WERI-Rb-1 (cell line): Measurements from ENCODE around the gene CAMK2B.

Experiments used
- DNase-seq: peaks from one replicate; pipeline ENCODE4 v3.0.0-alpha.2; 2020
- H3K27ac ChIP-seq: fragments of 250-450 bp; sonication (Bioruptor Pico); 2 replicates; pipeline ENCODE4 v1.5.1; 2020; ENCODE audit warnings: mild to moderate bottlenecking, moderate library complexity
- H3K27me3 ChIP-seq: fragments of 250-450 bp; sonication (Bioruptor Pico); 2 replicates; pipeline ENCODE4 v1.5.1; 2021; ENCODE audit warnings: mild to moderate bottlenecking, low read depth, moderate library complexity; ENCODE audit not compliant: insufficient read depth, severe bottlenecking
- H3K36me3 ChIP-seq: fragments of 250-450 bp; sonication (Bioruptor Pico); 2 replicates; pipeline ENCODE4 v1.5.1; 2020; ENCODE audit warnings: mild to moderate bottlenecking, moderate library complexity
- H3K4me3 ChIP-seq: 2 replicates; pipeline ENCODE4 v1.5.1; 2011; ENCODE audit warnings: low read depth, mild to moderate bottlenecking, control low read depth, low read length
- H3K9me3 ChIP-seq: fragments of 250-450 bp; sonication (Bioruptor Pico); 2 replicates; pipeline ENCODE4 v1.5.1; 2021; ENCODE audit warnings: mild to moderate bottlenecking, moderate library complexity; ENCODE audit not compliant: severe bottlenecking
- TF ChIP-seq, protein P1 (sequence below): IDR thresholded peaks from 2 replicates; pipeline ENCODE4 v1.5.1; 2011; ENCODE audit warnings: low read depth, mild to moderate bottlenecking, control low read depth, inconsistent platforms, low read length

Gene CAMK2B

DNA sequence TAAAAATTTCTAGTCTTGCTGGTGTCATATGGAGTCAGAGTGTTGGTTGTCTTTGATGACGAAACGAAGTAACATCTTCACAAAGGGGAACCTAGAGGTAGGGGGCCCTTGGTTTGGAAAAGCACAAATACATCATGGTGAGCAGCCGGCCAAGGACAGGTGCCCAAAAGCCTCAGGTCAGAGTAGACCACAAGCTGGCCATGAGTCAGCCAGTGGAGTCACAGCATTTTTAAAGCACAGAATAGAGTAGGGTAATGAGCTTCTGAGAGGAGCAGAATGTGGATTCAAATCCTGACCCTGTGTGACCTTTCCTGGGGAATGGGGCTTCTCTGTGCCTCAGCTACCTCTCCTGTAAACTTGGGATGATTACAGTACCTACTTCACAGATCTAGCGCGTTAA lies 5.3 kb downstream of the CAMK2B start:
- Histone ChIP-seq H3K36me3 (no peaks in the 10 kb centered on the region), H3K4me3 (no peak overlapping the region), H3K27me3 (no peaks in the 10 kb centered on the region), H3K27ac (no peak overlapping the region), H3K9me3 (no peaks in the 10 kb centered on the region)
- DNase-seq = no peak
- TF ChIP-seq, protein P1, sequence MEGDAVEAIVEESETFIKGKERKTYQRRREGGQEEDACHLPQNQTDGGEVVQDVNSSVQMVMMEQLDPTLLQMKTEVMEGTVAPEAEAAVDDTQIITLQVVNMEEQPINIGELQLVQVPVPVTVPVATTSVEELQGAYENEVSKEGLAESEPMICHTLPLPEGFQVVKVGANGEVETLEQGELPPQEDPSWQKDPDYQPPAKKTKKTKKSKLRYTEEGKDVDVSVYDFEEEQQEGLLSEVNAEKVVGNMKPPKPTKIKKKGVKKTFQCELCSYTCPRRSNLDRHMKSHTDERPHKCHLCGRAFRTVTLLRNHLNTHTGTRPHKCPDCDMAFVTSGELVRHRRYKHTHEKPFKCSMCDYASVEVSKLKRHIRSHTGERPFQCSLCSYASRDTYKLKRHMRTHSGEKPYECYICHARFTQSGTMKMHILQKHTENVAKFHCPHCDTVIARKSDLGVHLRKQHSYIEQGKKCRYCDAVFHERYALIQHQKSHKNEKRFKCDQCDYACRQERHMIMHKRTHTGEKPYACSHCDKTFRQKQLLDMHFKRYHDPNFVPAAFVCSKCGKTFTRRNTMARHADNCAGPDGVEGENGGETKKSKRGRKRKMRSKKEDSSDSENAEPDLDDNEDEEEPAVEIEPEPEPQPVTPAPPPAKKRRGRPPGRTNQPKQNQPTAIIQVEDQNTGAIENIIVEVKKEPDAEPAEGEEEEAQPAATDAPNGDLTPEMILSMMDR = no peak

DNA sequence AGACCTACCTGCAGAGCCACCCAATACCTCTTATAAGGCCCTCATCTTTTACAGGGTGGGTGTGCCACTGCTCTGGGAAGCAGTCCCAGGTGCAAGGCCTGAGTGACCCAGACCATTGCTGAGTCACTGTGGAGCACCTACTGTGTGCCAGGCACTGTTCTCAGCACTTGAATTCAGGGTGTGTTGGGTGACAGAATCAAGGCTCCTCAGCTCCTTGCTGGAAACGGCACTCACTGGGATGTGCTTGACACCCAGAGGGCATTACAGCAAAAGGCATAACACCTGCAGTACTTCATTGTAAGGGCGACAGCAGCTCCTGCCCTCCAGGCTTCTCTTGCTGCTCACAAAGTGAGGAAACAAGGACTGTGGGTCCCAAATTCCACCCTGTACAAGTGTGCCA lies 7.1 kb downstream of the CAMK2B start:
- H3K27me3 ChIP-seq = no peaks in the 10 kb centered on the region
- DNase-seq = no peak
- TF ChIP-seq, protein P1 = no peak
- no peak overlapping the region for H3K27ac ChIP-seq
- no peaks in the 10 kb centered on the region for H3K36me3 ChIP-seq
- H3K4me3 ChIP-seq = no peak overlapping the region
- H3K9me3 ChIP-seq = no peaks in the 10 kb centered on the region

DNA sequence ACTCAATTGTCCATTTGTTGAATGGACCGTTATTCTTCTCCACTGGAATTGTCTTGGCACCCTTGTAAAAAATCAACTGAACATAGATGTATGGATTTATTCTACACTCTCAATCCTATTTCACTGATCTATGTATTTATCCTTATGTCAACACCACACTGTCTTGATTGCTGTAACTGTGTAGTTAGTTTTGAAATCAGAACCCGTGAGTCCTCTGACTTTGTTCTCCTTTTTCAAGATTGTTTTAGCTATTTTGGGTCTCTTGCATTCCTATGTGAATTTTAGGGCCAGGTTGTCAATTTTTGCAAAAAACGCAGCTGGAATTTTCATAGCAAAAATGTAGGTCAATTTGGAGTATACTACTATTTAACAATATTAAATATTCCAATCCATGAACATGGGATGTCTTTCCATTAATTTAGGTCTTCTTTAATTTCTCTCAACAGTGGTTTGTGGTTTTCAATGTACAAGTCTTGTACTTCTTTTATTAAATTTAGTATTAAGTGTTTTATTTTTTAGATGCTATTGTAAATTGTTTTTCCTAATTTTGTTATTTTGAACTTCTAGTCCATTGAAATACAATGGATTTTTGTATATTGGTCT lies 10.0 kb downstream of the CAMK2B start:
- Histone ChIP-seq H3K27ac (no peak overlapping the region), H3K4me3 (no peak overlapping the region), H3K27me3 (no peaks in the 10 kb centered on the region), H3K36me3 (no peaks in the 10 kb centered on the region), H3K9me3 (no peaks in the 10 kb centered on the region)
- DNase-seq = no peak
- TF ChIP-seq, protein P1 = no peak

DNA sequence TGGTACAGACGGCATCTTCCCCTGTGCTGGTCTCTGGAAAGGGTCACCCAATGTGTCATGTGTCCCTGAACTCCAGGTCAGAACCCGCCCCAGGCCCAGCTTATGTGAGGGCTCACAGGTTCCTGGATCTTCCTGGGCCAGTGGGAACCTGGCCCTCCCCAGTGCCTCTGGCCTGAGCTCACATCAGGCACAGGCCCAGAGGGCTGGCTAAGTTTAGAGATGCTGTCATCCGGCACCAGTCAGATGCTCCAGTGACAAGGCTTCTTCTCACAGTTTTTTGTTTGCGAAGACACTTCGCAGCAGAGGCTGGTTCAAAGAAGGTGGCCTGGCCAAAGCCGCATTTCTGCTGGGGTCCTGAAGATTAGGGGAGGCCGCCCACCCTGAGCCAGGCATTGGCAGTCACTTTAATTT lies 11.8 kb downstream of the CAMK2B start:
- no peaks in the 10 kb centered on the region for H3K36me3 ChIP-seq
- no peak for DNase-seq
- no peaks in the 10 kb centered on the region for H3K9me3 ChIP-seq
- TF ChIP-seq, protein P1 = no peak
- no peak overlapping the region for H3K27ac ChIP-seq
- no peaks in the 10 kb centered on the region for H3K27me3 ChIP-seq
- H3K4me3 ChIP-seq = no peak overlapping the region

DNA sequence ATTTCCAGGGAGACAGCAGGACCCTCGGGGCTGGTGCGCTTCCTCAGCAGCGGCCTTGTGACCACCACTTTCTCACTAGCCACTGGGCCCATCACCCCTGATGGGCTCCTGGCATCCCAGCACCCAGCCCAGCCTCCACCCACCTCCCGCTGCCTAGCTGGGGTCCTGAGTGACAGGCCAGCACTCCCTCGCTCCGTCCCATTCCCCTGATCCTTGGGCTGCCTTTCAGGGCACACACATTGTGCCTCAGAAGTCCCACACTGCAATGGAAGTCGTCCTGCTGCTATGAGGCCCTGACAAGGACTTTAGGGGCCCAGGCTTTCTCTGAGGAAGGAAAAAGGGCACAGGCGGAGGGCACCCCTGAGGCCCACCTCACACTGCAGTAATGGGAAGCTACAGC lies 12.4 kb downstream of the CAMK2B start:
- H3K4me3 ChIP-seq = no peak overlapping the region
- no peak for DNase-seq
- H3K9me3 ChIP-seq = no peaks in the 10 kb centered on the region
- H3K27ac ChIP-seq = no peak overlapping the region
- TF ChIP-seq, protein P1 = no peak
- H3K36me3 ChIP-seq = no peaks in the 10 kb centered on the region
- H3K27me3 ChIP-seq = no peaks in the 10 kb centered on the region
